Mucosa of rectum (tissue), 2 donors: Measurements from ENCODE around the gene TMEM132E.

Experiments
- H3K27ac ChIP-seq, 2 donors: one replicate each; pipeline ENCODE4 v1.7.0; 2013; ENCODE audit warnings: inconsistent platforms in 2 of 2, low read depth in 2 of 2, low read length in 2 of 2
- H3K27me3 ChIP-seq, 2 donors: one replicate each; pipeline ENCODE4 v1.7.0; 2013; ENCODE audit warnings: low read length in 2 of 2; ENCODE audit not compliant: control insufficient read depth in 2 of 2, insufficient read depth in 2 of 2
- H3K36me3 ChIP-seq, 2 donors: one replicate each; pipeline ENCODE4 v1.7.0; 2013; ENCODE audit warnings: low read length in 2 of 2; ENCODE audit not compliant: control insufficient read depth in 2 of 2, insufficient read depth in 2 of 2
- H3K4me1 ChIP-seq, 2 donors: one replicate each; pipeline ENCODE4 v1.7.0; 2013; ENCODE audit warnings: low read length in 2 of 2, mild to moderate bottlenecking in 1 of 2; ENCODE audit not compliant: control insufficient read depth in 2 of 2, insufficient read depth in 2 of 2
- H3K4me3 ChIP-seq, 2 donors: one replicate each; pipeline ENCODE4 v1.7.0; 2013; ENCODE audit warnings: low read length in 2 of 2
- H3K9ac ChIP-seq, 2 donors: one replicate each; pipeline ENCODE4 v1.7.0; 2013; ENCODE audit warnings: low read length in 2 of 2, low read depth in 1 of 2, mild to moderate bottlenecking in 1 of 2
- H3K9me3 ChIP-seq, 2 donors: one replicate each; pipeline ENCODE4 v1.7.0; 2013; ENCODE audit warnings: low read length in 2 of 2; ENCODE audit not compliant: control insufficient read depth in 2 of 2
- donor health status: healthy.
- donor health status: Normal muscosa, but diverticular disease.

The TMEM132E gene

GRCh38 chr17:34596920-34597319, 17.5 kb downstream of the TMEM132E start:
- H3K4me3 ChIP-seq: no peak overlapping the region

GRCh38 chr17:34598161-34598776, 18.9 kb downstream of the TMEM132E start:
- no peak overlapping the region for H3K27ac ChIP-seq
- no peaks in the 10 kb centered on the region for H3K9me3 ChIP-seq
- no peak overlapping the region for H3K9ac ChIP-seq
- no peaks in the 10 kb centered on the region for H3K4me1 ChIP-seq
- H3K4me3 ChIP-seq: no peak overlapping the region
- H3K36me3 ChIP-seq: no peaks in the 10 kb centered on the region
- no peaks in the 10 kb centered on the region for H3K27me3 ChIP-seq

More at GRCh38 chr17:34596920-34597319, 17.5 kb downstream of the TMEM132E start:
- Histone ChIP-seq H3K27me3 (no peaks in the 10 kb centered on the region), H3K36me3 (no peaks in the 10 kb centered on the region), H3K9ac (no peak overlapping the region), H3K4me1 (no peaks in the 10 kb centered on the region), H3K9me3 (no peaks in the 10 kb centered on the region), H3K27ac (no peak overlapping the region)

- Histone ChIP-seq H3K27me3 (peaks cover 0 to 3% of the 10 kb centered on the region in 2 donors), H3K9ac (no peak overlapping the region)
These were observed 22.0 kb downstream of the TMEM132E start for GRCh38 chr17:34601416-34601815.

GRCh38 chr17:34603974-34604373, 24.6 kb downstream of the TMEM132E start:
- Histone ChIP-seq H3K4me3 (no peak overlapping the region), H3K9me3 (no peaks in the 10 kb centered on the region), H3K4me1 (no peaks in the 10 kb centered on the region), H3K9ac (no peak overlapping the region), H3K36me3 (no peaks in the 10 kb centered on the region), H3K27me3 (peaks cover 0 to 3% of the 10 kb centered on the region in 2 donors), H3K27ac (no peak overlapping the region)

More at GRCh38 chr17:34601416-34601815, 22.0 kb downstream of the TMEM132E start:
- H3K4me1 ChIP-seq: no peaks in the 10 kb centered on the region
- H3K36me3 ChIP-seq: no peaks in the 10 kb centered on the region
- H3K27ac ChIP-seq: no peak overlapping the region
- H3K4me3 ChIP-seq: no peak overlapping the region
- no peaks in the 10 kb centered on the region for H3K9me3 ChIP-seq

GRCh38 chr17:34606763-34607162, 27.4 kb downstream of the TMEM132E start:
- Histone ChIP-seq H3K4me1 (no peaks in the 10 kb centered on the region), H3K4me3 (no peak overlapping the region), H3K27ac (no peak overlapping the region), H3K36me3 (no peaks in the 10 kb centered on the region), H3K9me3 (no peaks in the 10 kb centered on the region), H3K9ac (no peak overlapping the region), H3K27me3 (peaks cover 2 to 6% of the 10 kb centered on the region in 2 donors)

GRCh38 chr17:34607917-34608316, 28.5 kb downstream of the TMEM132E start:
- H3K27me3 ChIP-seq: peaks cover 2 to 6% of the 10 kb centered on the region in 2 donors
- no peaks in the 10 kb centered on the region for H3K4me1 ChIP-seq
- no peak overlapping the region for H3K27ac ChIP-seq
- H3K4me3 ChIP-seq: no peak overlapping the region
- H3K9me3 ChIP-seq: no peaks in the 10 kb centered on the region
- H3K36me3 ChIP-seq: no peaks in the 10 kb centered on the region
- H3K9ac ChIP-seq: no peak overlapping the region

GRCh38 chr17:34609210-34609609, 29.8 kb downstream of the TMEM132E start:
- Histone ChIP-seq H3K27me3 (peaks cover 2 to 6% of the 10 kb centered on the region in 2 donors), H3K36me3 (no peaks in the 10 kb centered on the region), H3K4me3 (no peak overlapping the region), H3K27ac (no peak overlapping the region), H3K9ac (no peak overlapping the region), H3K9me3 (no peaks in the 10 kb centered on the region), H3K4me1 (no peaks in the 10 kb centered on the region)

- Histone ChIP-seq H3K9me3 (no peaks in the 10 kb centered on the region), H3K4me1 (no peaks in the 10 kb centered on the region), H3K4me3 (no peak overlapping the region), H3K27me3 (peaks cover 2 to 6% of the 10 kb centered on the region in 2 donors), H3K9ac (no peak overlapping the region), H3K27ac (no peak overlapping the region), H3K36me3 (no peaks in the 10 kb centered on the region)
These were observed 30.7 kb downstream of the TMEM132E start for GRCh38 chr17:34610039-34610438.

- H3K27me3 ChIP-seq: peaks cover 2 to 5% of the 10 kb centered on the region in 2 donors
- H3K4me3 ChIP-seq: no peak overlapping the region
- H3K9me3 ChIP-seq: no peaks in the 10 kb centered on the region
- no peaks in the 10 kb centered on the region for H3K4me1 ChIP-seq
- no peak overlapping the region for H3K9ac ChIP-seq
- no peak overlapping the region for H3K27ac ChIP-seq
- H3K36me3 ChIP-seq: no peaks in the 10 kb centered on the region
These were observed 31.1 kb downstream of the TMEM132E start for GRCh38 chr17:34610506-34610905.

GRCh38 chr17:34613064-34614019, 34.0 kb downstream of the TMEM132E start:
- H3K9ac ChIP-seq: no peak overlapping the region

More at GRCh38 chr17:34613064-34614019, 34.0 kb downstream of the TMEM132E start:
- Histone ChIP-seq H3K27ac (no peak overlapping the region), H3K4me3 (no peak overlapping the region), H3K27me3 (peaks cover 2 to 3% of the 10 kb centered on the region in 2 donors), H3K36me3 (no peaks in the 10 kb centered on the region), H3K4me1 (no peaks in the 10 kb centered on the region), H3K9me3 (no peaks in the 10 kb centered on the region)
